Fibroblast of pulmonary artery (primary cell): ENCODE results near the gene F10.
"Not testable (repeated sequence)": the region's sequence is repeated elsewhere in the genome, so short reads cannot be mapped to it uniquely, and the experiment has no call there.

Experiments used
- DNase-seq: peaks from one replicate; pipeline ENCODE4 v3.0.0-alpha.2; 2010; ENCODE audit warnings: low read depth
- H3K4me3 ChIP-seq: replicated peaks from 2 replicates; pipeline ENCODE4 v1.5.1; 2011; ENCODE audit warnings: low read depth, mild to moderate bottlenecking, control low read depth, low read length, moderate library complexity
- TF ChIP-seq, protein P1 (sequence below): IDR thresholded peaks from 2 replicates; pipeline ENCODE4 v1.5.1; 2011; ENCODE audit warnings: mild to moderate bottlenecking, control low read depth, low read length, inconsistent platforms; ENCODE audit errors: missing control alignments

F10 gene

DNA sequence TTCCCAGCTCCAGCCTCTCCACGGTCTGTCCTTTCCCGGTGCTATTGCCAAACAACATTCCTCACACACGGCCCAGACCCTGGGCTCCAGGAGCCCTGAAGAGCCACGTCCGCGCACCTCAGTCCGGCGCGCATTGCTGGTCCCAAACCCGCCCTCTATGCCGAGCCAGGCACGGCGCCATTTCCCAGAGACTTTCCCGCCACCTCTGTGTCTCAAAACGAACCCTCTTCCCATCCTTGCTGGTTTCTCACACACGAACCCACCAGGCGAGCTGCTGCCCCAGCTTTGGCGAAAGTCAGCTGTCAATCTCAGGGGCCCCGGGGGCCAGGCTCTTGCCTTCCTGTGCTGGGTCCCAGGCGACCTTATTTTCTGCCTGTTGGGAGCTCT, 45.0 kb upstream of the F10 start:
- TF ChIP-seq, protein P1, sequence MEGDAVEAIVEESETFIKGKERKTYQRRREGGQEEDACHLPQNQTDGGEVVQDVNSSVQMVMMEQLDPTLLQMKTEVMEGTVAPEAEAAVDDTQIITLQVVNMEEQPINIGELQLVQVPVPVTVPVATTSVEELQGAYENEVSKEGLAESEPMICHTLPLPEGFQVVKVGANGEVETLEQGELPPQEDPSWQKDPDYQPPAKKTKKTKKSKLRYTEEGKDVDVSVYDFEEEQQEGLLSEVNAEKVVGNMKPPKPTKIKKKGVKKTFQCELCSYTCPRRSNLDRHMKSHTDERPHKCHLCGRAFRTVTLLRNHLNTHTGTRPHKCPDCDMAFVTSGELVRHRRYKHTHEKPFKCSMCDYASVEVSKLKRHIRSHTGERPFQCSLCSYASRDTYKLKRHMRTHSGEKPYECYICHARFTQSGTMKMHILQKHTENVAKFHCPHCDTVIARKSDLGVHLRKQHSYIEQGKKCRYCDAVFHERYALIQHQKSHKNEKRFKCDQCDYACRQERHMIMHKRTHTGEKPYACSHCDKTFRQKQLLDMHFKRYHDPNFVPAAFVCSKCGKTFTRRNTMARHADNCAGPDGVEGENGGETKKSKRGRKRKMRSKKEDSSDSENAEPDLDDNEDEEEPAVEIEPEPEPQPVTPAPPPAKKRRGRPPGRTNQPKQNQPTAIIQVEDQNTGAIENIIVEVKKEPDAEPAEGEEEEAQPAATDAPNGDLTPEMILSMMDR: no peak
- no peak for DNase-seq

GRCh38 chr13:113077953-113078901, 44.4 kb upstream of the F10 start:
- TF ChIP-seq, protein P1: no peak
- no peak overlapping the region for H3K4me3 ChIP-seq
- no peak for DNase-seq

More for the DNA sequence above, 45.0 kb upstream of the F10 start:
- H3K4me3 ChIP-seq: no peak overlapping the region

DNA sequence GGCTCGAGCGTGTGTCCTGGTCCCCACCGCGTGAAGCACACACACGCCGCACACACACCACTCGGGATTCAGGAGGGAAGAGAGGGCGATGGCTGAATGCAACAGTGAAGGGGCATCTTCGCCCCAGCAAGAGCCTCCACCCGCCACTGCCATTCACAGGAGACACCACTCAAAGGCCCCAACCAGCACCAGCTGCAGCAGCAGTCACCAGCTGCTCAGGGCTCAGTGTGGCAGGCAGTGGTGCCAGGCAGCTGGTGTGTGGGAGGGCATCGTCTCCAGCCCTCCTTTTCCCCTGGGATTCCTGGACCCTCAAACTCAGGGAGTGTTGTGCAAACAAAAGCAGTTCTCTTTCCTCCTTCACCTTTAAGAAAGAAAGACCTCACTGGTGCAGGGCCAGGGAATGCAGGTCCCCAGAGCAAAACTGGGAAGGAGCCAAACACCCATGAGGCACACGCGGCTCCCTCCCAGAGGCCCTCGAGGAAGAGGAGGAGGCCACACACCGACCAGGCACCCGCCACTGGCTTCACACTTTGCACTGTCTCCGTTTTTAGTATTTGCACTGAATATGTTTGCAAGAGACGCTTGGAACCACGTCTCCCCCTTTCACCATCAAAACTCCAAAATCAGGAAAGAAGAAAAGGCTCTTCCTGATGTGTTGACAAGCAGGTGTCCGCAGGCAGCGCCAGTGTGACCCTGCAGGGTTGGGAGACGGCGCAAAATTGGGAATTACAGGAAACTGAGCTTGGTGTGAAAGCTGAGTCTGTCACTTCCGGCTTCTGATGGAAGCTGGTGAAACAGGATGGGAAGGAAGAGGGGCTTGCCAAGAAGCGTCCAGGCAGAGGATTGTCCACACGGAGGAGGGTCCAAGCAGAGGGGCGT, 43.5 kb upstream of the F10 start:
- DNase-seq: no peak
- no peak overlapping the region for H3K4me3 ChIP-seq
- TF ChIP-seq, protein P1: no peak

- not testable (repeated sequence) for DNase-seq, H3K4me3 ChIP-seq
Measured at GRCh38 chr13:113079781-113080080, 42.9 kb upstream of the F10 start.

- no peak for DNase-seq
- H3K4me3 ChIP-seq: no peak overlapping the region
- TF ChIP-seq, protein P1: no peak
Measured at GRCh38 chr13:113080361-113080831, 42.2 kb upstream of the F10 start.

- no peak for DNase-seq
- no peak overlapping the region for H3K4me3 ChIP-seq
- TF ChIP-seq, protein P1: no peak
Measured at GRCh38 chr13:113080901-113081521, 41.6 kb upstream of the F10 start.
